GM18502 (cell line): ENCODE results near the gene CDH13.

Source experiments
- ATAC-seq: cut with Tn5 transposase; IDR thresholded peaks from one replicate; pipeline ENCODE4 v1.9.1; 2021; ENCODE audit warnings: mild to moderate bottlenecking; ENCODE audit not compliant: unreplicated experiment, poor library complexity

Gene CDH13

GRCh38 chr16:82649766-82650165 is 23.0 kb downstream of the CDH13 start:
- no peak for ATAC-seq

- no peak for ATAC-seq
Measured at GRCh38 chr16:82650804-82651203, 24.0 kb downstream of the CDH13 start.

- no peak for ATAC-seq
Measured at GRCh38 chr16:82651921-82652601, 25.3 kb downstream of the CDH13 start.

- no peak for ATAC-seq
Measured at GRCh38 chr16:82652826-82653225, 26.1 kb downstream of the CDH13 start.

GRCh38 chr16:82653550-82654511 is 27.1 kb downstream of the CDH13 start:
- ATAC-seq, result peak; percentile 83

- ATAC-seq, result peak; percentile 41
Measured at GRCh38 chr16:82655072-82655714, 28.4 kb downstream of the CDH13 start.

GRCh38 chr16:82655720-82656490 is 29.1 kb downstream of the CDH13 start:
- ATAC-seq, result no peak

- no peak for ATAC-seq
Measured at GRCh38 chr16:82657239-82657638, 30.5 kb downstream of the CDH13 start.

- ATAC-seq, result no peak
Measured at GRCh38 chr16:82657786-82658185, 31.0 kb downstream of the CDH13 start.

GRCh38 chr16:82658796-82659195 is 32.0 kb downstream of the CDH13 start:
- ATAC-seq, result no peak

GRCh38 chr16:82660075-82660645 is 33.4 kb downstream of the CDH13 start:
- no peak for ATAC-seq

GRCh38 chr16:82660966-82661365 is 34.2 kb downstream of the CDH13 start:
- no peak for ATAC-seq

- ATAC-seq, result no peak
Measured at GRCh38 chr16:82664181-82664580, 37.4 kb downstream of the CDH13 start.

GRCh38 chr16:82665025-82665424 is 38.3 kb downstream of the CDH13 start:
- ATAC-seq, result no peak

GRCh38 chr16:82667437-82667836 is 40.7 kb downstream of the CDH13 start:
- no peak for ATAC-seq

- no peak for ATAC-seq
Measured at GRCh38 chr16:82668094-82668493, 41.3 kb downstream of the CDH13 start.

GRCh38 chr16:82671741-82672140 is 45.0 kb downstream of the CDH13 start:
- ATAC-seq, result no peak

- ATAC-seq, result no peak
Measured at GRCh38 chr16:82672676-82673075, 45.9 kb downstream of the CDH13 start.

GRCh38 chr16:82675300-82675699 is 48.5 kb downstream of the CDH13 start:
- no peak for ATAC-seq

GRCh38 chr16:82681592-82681991 is 54.8 kb downstream of the CDH13 start:
- ATAC-seq, result no peak
